DND-41 (cell line): Measurements from ENCODE around the gene DUSP8.

Source experiments
- ATAC-seq: fragments of 200-7000 bp; cut with Tn5 transposase; 3 replicates; pipeline ENCODE4 v1.9.1; 2021; ENCODE audit warnings: low read depth; ENCODE audit not compliant: insufficient read depth
- DNase-seq: peaks from one replicate; pipeline ENCODE4 v3.0.0-alpha.2; 2020
- H2AFZ ChIP-seq: 2 replicates; pipeline ENCODE4 v1.6.0; 2012; ENCODE audit warnings: low read depth, low read length
- H3K27ac ChIP-seq: 2 replicates; pipeline ENCODE4 v1.5.1; 2012; ENCODE audit warnings: low read length, inconsistent platforms
- H3K27me3 ChIP-seq: fragments of 200-600 bp; sonication (generic); 2 replicates; pipeline ENCODE4 v1.6.0; 2012; ENCODE audit warnings: low read length, mild to moderate bottlenecking, inconsistent platforms; ENCODE audit not compliant: insufficient read depth, poor library complexity
- H3K36me3 ChIP-seq: 2 replicates; pipeline ENCODE4 v1.5.1; 2012; ENCODE audit warnings: low read length, inconsistent platforms; ENCODE audit not compliant: insufficient read depth
- H3K4me1 ChIP-seq: 2 replicates; pipeline ENCODE4 v1.5.1; 2012; ENCODE audit warnings: mild to moderate bottlenecking, low read length; ENCODE audit not compliant: insufficient read depth
- H3K4me2 ChIP-seq: 2 replicates; pipeline ENCODE4 v1.6.0; 2012; ENCODE audit warnings: mild to moderate bottlenecking, moderate library complexity, low read length, inconsistent platforms; ENCODE audit not compliant: insufficient read depth
- H3K4me3 ChIP-seq, 2 experiments: fragments of 200-600 bp in 1 of 2; shearing (Covaris generic) in 1 of 2; 2 replicates each; pipeline ENCODE4 v1.5.1; 2012 to 2016; ENCODE audit warnings: inconsistent platforms in 2 of 2, low read length in 2 of 2, mild to moderate bottlenecking in 2 of 2, low read depth in 1 of 2, moderate library complexity in 1 of 2
- H3K79me2 ChIP-seq: 2 replicates; pipeline ENCODE4 v1.6.0; 2012; ENCODE audit warnings: low read length, inconsistent platforms; ENCODE audit not compliant: insufficient read depth
- H3K9ac ChIP-seq: 2 replicates; pipeline ENCODE4 v1.6.0; 2012; ENCODE audit warnings: low read depth, mild to moderate bottlenecking, inconsistent platforms, low read length, moderate library complexity
- H3K9me3 ChIP-seq: 2 replicates; pipeline ENCODE4 v1.5.1; 2012; ENCODE audit warnings: low read length, moderate library complexity, mild to moderate bottlenecking, inconsistent platforms; ENCODE audit not compliant: insufficient read depth, severe bottlenecking
- H4K20me1 ChIP-seq: 2 replicates; pipeline ENCODE4 v1.6.0; 2012; ENCODE audit warnings: low read length; ENCODE audit not compliant: insufficient read depth
- EZH2 ChIP-seq: IDR thresholded peaks from 3 replicates; pipeline ENCODE4 v1.6.1; 2012; ENCODE audit warnings: borderline replicate concordance, low read depth, mild to moderate bottlenecking, moderate library complexity, low read length, inconsistent platforms; ENCODE audit not compliant: severe bottlenecking
- TF ChIP-seq, protein P1 (sequence below): IDR thresholded peaks from 2 replicates; pipeline ENCODE4 v1.5.1; 2012; ENCODE audit warnings: borderline replicate concordance, low read length, moderate library complexity, mild to moderate bottlenecking; ENCODE audit not compliant: poor library complexity, severe bottlenecking; ENCODE audit errors: extremely low read depth

DUSP8 gene

DNA sequence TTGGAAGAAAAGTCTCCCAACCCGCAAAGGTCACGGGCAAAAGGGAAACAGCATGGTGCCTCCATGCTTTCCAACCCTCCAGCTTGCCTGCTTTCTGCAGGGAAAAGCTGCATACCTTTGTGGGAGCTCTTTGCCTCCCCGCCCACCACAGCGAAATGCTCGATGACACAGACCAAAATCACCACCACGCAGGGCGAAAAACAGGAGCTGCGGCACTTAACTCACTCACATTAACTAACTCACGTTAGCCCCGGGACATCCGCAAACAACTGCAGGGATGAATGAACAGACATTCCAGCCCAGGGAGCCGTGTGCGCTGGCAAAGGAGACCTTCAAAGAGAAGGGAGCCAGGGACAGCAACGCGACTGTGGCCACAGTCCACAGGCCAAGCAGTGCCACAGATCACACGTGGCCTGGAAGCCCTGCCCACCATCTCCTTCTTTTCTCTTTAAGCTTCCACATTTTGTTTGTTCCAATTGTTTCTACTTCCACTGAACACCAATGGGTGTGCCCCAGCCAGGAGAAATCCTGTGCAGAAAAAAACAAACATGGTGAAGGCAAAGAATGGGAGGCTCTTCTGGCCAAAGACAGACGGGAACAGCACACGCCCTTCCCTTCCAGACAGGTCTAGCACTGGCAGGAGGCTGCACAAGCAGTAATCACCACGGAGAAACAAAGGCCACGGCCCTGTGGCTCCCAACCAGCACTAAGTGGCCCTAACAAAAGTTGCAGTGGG, 39.3 kb downstream of the DUSP8 start:
- Histone ChIP-seq H3K27ac (no peak overlapping the region), H3K79me2 (peaks cover 96% of the 10 kb centered on the region), H3K36me3 (peaks cover 23% of the 10 kb centered on the region), H3K9me3 (no peaks in the 10 kb centered on the region), H4K20me1 (peaks cover 89% of the 10 kb centered on the region), H3K4me3 (no peak overlapping the region), H3K4me1 (no peaks in the 10 kb centered on the region; the same call in 1 of the 2 replicates), H3K4me2 (no peak overlapping the region), H3K27me3 (no peaks in the 10 kb centered on the region), H2AFZ (no peak overlapping the region), H3K9ac (no peak overlapping the region)
- no peak for ATAC-seq
- DNase-seq = no peak
- TF ChIP-seq, protein P1, sequence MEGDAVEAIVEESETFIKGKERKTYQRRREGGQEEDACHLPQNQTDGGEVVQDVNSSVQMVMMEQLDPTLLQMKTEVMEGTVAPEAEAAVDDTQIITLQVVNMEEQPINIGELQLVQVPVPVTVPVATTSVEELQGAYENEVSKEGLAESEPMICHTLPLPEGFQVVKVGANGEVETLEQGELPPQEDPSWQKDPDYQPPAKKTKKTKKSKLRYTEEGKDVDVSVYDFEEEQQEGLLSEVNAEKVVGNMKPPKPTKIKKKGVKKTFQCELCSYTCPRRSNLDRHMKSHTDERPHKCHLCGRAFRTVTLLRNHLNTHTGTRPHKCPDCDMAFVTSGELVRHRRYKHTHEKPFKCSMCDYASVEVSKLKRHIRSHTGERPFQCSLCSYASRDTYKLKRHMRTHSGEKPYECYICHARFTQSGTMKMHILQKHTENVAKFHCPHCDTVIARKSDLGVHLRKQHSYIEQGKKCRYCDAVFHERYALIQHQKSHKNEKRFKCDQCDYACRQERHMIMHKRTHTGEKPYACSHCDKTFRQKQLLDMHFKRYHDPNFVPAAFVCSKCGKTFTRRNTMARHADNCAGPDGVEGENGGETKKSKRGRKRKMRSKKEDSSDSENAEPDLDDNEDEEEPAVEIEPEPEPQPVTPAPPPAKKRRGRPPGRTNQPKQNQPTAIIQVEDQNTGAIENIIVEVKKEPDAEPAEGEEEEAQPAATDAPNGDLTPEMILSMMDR = no peak
- no peak for TF ChIP-seq EZH2

DNA sequence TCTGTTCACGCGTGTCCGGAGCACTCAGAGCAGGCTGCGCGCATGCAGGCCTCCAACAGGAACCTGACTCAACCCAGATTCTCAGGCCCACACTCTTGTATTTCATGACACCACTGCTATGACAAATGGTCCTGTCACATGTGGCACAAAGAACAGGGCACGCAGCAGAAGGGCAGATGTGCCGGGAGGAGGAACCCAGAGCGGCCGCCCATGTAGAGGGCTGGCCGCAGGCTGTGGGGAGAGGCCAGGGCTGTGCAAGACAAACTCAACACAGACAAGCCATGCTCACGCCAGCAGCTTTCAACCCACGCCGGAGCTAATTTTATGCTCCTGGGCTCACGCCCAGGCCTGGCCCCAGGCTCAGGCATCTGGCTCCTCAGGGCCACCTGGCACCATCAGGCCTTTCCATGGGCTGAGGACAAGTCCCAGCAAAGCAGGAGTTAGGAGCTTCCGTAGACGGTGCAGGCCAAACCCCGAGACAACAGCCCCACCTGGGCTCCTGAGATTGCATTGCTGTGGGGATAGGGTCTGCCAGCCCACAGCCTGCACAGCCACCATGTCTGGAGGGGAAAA, 40.0 kb downstream of the DUSP8 start:
- ATAC-seq (no peak), DNase-seq (no peak)
- Histone ChIP-seq H3K4me1 (no peaks in the 10 kb centered on the region), H3K9ac (no peak overlapping the region), H3K36me3 (peaks cover 19% of the 10 kb centered on the region), H4K20me1 (peaks cover 88% of the 10 kb centered on the region), H3K27ac (no peak overlapping the region), H2AFZ (no peak overlapping the region), H3K4me2 (no peak overlapping the region), H3K27me3 (no peaks in the 10 kb centered on the region), H3K4me3 (no peak overlapping the region), H3K79me2 (peaks cover 95% of the 10 kb centered on the region), H3K9me3 (no peaks in the 10 kb centered on the region)
- TF ChIP-seq EZH2 = no peak

DNA sequence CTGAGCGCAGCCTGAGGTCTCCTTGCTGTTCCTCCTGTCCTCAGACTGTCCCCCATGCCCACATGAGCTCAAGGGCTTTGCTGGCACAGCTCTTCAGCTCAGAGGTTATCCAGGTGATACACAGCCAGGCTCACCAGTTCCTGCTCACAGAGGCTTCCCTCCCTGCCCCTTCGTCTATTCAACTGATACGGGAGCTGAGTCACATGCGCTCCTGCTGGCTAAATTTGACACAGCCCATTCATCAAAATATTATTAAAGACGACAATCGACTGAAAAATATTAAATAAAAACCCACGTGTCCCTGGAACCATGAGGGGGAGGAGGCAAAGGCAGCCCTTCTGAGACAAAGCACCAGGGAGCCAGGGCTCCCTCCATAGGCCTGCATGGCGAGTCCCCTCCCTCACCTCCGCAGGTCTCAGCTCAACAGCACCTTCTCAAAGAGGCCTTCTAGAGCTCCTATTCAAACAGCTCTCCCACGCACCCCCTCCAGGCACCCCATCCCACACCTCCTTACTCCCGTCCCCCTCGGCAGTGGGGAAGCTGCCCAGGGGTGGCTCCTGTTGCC, 40.5 kb downstream of the DUSP8 start:
- no peak overlapping the region for H3K9ac ChIP-seq
- H3K4me1 ChIP-seq = no peaks in the 10 kb centered on the region
- no peak for DNase-seq
- H3K9me3 ChIP-seq = no peaks in the 10 kb centered on the region
- no peak overlapping the region for H3K4me3 ChIP-seq
- no peak overlapping the region for H2AFZ ChIP-seq
- H3K27ac ChIP-seq = no peak overlapping the region
- peaks cover 90% of the 10 kb centered on the region for H4K20me1 ChIP-seq
- TF ChIP-seq EZH2 = no peak
- TF ChIP-seq, protein P1 = no peak
- H3K27me3 ChIP-seq = no peaks in the 10 kb centered on the region
- peaks cover 19% of the 10 kb centered on the region for H3K36me3 ChIP-seq
- H3K4me2 ChIP-seq = no peak overlapping the region
- peaks cover 96% of the 10 kb centered on the region for H3K79me2 ChIP-seq
- no peak for ATAC-seq
